Heart left ventricle (tissue), 16 donors: ENCODE data around the gene APRT. TPM values are rescaled to one million over a fixed set of nuclear protein-coding genes. Genes with fewer than 3 reads are reported as not detected.

Experiments used
- ATAC-seq, 4 donors: fragments of 200-7000 bp; cut with Tn5 transposase; one replicate each; pipeline ENCODE4 v1.9.1; 2020 to 2022; ENCODE audit warnings: moderate library complexity in 4 of 4, mild to moderate bottlenecking in 3 of 4, moderate number of reproducible peaks in 1 of 4
- DNase-seq, 5 donors: peaks; one replicate each; pipeline ENCODE4 v3.0.0-alpha.2; 2020
- H3K27ac ChIP-seq, 12 donors: fragments of 200-600 bp; sonication (generic) in 4 of 12; one replicate each; pipeline versions ENCODE4 v1.5.0 to v1.8.0; 2016 to 2022; ENCODE audit warnings: mild to moderate bottlenecking in 2 of 12
- H3K27me3 ChIP-seq, 9 donors: fragments of 200-600 bp; sonication (generic) in 2 of 9; one replicate each; pipeline versions ENCODE4 v1.5.1 to v1.8.0; 2016 to 2022; ENCODE audit warnings: mild to moderate bottlenecking in 3 of 9
- H3K36me3 ChIP-seq, 9 donors: fragments of 200-600 bp; sonication (generic) in 2 of 9; one replicate each; pipeline versions ENCODE4 v1.5.0 to v1.8.0; 2018 to 2022; ENCODE audit warnings: mild to moderate bottlenecking in 2 of 9
- H3K4me1 ChIP-seq, 12 donors: fragments of 200-600 bp; sonication (generic) in 4 of 12; one replicate each; pipeline versions ENCODE4 v1.5.0 to v1.8.0; 2016 to 2022; ENCODE audit warnings: mild to moderate bottlenecking in 3 of 12
- H3K4me3 ChIP-seq, 12 donors: fragments of 200-600 bp; sonication (generic) in 4 of 12; one replicate each; pipeline versions ENCODE4 v1.5.0 to v1.8.0; 2017 to 2022; ENCODE audit warnings: mild to moderate bottlenecking in 9 of 12, moderate library complexity in 4 of 12
- H3K9me3 ChIP-seq, 12 donors: fragments of 200-600 bp; sonication (generic) in 4 of 12; one replicate each; pipeline versions ENCODE4 v1.5.0 to v1.8.0; 2016 to 2022; ENCODE audit warnings: mild to moderate bottlenecking in 1 of 12
- POLR2A ChIP-seq, 2 donors: fragments of 450-650 bp; IDR thresholded peaks; one replicate each; pipeline ENCODE4 v1.6.1; 2017; ENCODE audit warnings: antibody characterized with exemption in 2 of 2, mild to moderate bottlenecking in 2 of 2, moderate library complexity in 2 of 2
- WGBS, 4 donors: extraction: QIAGEN DNeasy Blood & Tissue Kit in 2 of 4; methylation state at CpG; one replicate each; pipeline versions ENCODE4 v1.1.5 to v1.1.7; 2013 to 2018; 5-methylcytosine and 5-hydroxymethylcytosine counted together
- intact Hi-C, 10 donors: fragments of 100-400 bp; cut with DNase I; formaldehyde crosslinking; loops; one replicate each; pipeline versions ENCODE4 v1.11.1 to v1.14.2; 2022
- polyA plus RNA-seq, 2 donors: library from polyadenylated mRNA; stranded (reverse); fragments of 200-250 nt; gene quantifications; one replicate each; pipeline ENCODE4 v1.2.3, GENCODE V29; 2013
- total RNA-seq, 9 donors: library from RNA; depleted of rRNA in 2 of 9; stranded (reverse); fragments of >200 nt in 2 of 9; fragmentation: NEBNext Ultra II Directional in 3 of 9; extraction: Animal tissue kit (Norgen Biotek cat#: 25700) in 3 of 9; gene quantifications; one replicate each; pipeline versions ENCODE4 v1.1.0 to v1.2.4, GENCODE V29; 2016 to 2023
- TF ChIP-seq, protein P1 (sequence below), 12 donors: fragments of 200-600 bp; sonication (generic) in 4 of 12; IDR thresholded peaks; one replicate each; pipeline versions ENCODE4 v1.5.0 to v1.8.0; 2018 to 2022; ENCODE audit warnings: antibody characterized with exemption in 12 of 12, mild to moderate bottlenecking in 5 of 12
- donor health status: ischemic (EF 13 %, LVEDD 7.1; RV severe dilation, severe dysfunction).
- donor health status: healthy with polysubstance abuse.
- donor health status: DM: no; HTN: yes; CAD: no.
- donor health status: DM: no; HTN: no; CAD: no.
- donor health status: ischemic (EF 25% LVEDD 6.9; RV normal size, moderate dysfunction).
- donor health status: ischemic (EF 25% LVEDD 5.7; RV mildly dilated, moderate dysfunction).
- donor health status: healthy.
- donor health status: DM: yes; HTN: yes; CAD: no.
- donor health status: ischemic (EF 35%, LVEDD 5.7; RV mildly dilated, moderate dysfunction).
- donor health status: nonischemic (EF 11% LVEDD 7.7; RV severe dilation, severe dysfunction).
- donor health status: DM: yes; HTN: yes; CAD: no.
- donor health status: PGD.
- donor health status: ischemic (EF 29% LVEDD 5.4; RV normal size, mild dysfunction).
- donor health status: nonischemic (EF 23%, LVEDD 6.1; RV moderate dilation, normal function).

Gene APRT
- total and polyA plus RNA-seq, 11 donors, result 26.6 to 129 (median 45.9) TPM

DNA sequence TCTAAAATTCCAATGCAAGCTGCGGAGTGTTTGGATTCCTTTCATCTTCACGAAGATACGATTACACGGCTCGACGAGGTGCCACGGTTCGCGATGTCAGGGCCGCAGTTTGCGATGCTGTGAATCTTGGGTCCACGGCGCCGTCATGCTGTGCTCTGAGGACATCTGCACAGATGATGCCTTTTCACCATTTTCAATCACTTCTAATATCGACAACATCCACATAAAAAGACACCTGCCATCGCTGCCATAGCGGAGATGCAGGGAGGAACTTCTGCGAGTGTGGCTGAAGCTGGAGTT lies 6.8 kb upstream of the APRT start:
- no peak overlapping the region for H3K27ac ChIP-seq
- no peaks in the 10 kb centered on the region for H3K9me3 ChIP-seq
- H3K4me1 ChIP-seq, result peaks cover 0 to 2% (median 0%) of the 10 kb centered on the region in 12 donors
- intact Hi-C loops, result loop anchor here in 8 of 10 donors (5.0 to 10.0 kb wide), 8 partner anchors 46 to 396 kb away; partner anchors contain the start of genes ACSF3 (in 3 of the 8), PABPN1L (in 1 of the 8) and ZNF778 (in 1 of the 8)
- H3K4me3 ChIP-seq, result no peak overlapping the region
- peaks cover 0 to 28% (median 6%) of the 10 kb centered on the region in 9 donors for H3K36me3 ChIP-seq
- DNase-seq (no peak), ATAC-seq (no peak)
- H3K27me3 ChIP-seq, result no peaks in the 10 kb centered on the region
- TF ChIP-seq, protein P1, sequence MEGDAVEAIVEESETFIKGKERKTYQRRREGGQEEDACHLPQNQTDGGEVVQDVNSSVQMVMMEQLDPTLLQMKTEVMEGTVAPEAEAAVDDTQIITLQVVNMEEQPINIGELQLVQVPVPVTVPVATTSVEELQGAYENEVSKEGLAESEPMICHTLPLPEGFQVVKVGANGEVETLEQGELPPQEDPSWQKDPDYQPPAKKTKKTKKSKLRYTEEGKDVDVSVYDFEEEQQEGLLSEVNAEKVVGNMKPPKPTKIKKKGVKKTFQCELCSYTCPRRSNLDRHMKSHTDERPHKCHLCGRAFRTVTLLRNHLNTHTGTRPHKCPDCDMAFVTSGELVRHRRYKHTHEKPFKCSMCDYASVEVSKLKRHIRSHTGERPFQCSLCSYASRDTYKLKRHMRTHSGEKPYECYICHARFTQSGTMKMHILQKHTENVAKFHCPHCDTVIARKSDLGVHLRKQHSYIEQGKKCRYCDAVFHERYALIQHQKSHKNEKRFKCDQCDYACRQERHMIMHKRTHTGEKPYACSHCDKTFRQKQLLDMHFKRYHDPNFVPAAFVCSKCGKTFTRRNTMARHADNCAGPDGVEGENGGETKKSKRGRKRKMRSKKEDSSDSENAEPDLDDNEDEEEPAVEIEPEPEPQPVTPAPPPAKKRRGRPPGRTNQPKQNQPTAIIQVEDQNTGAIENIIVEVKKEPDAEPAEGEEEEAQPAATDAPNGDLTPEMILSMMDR (IDR thresholded peaks at IDR 0.05), result no peak
- no peak for TF ChIP-seq POLR2A (IDR thresholded peaks at IDR 0.05)
- WGBS, 4 donors, result 89 to 92% (median 91%) methylated on average over 18 of the region's 18 CpGs

DNA sequence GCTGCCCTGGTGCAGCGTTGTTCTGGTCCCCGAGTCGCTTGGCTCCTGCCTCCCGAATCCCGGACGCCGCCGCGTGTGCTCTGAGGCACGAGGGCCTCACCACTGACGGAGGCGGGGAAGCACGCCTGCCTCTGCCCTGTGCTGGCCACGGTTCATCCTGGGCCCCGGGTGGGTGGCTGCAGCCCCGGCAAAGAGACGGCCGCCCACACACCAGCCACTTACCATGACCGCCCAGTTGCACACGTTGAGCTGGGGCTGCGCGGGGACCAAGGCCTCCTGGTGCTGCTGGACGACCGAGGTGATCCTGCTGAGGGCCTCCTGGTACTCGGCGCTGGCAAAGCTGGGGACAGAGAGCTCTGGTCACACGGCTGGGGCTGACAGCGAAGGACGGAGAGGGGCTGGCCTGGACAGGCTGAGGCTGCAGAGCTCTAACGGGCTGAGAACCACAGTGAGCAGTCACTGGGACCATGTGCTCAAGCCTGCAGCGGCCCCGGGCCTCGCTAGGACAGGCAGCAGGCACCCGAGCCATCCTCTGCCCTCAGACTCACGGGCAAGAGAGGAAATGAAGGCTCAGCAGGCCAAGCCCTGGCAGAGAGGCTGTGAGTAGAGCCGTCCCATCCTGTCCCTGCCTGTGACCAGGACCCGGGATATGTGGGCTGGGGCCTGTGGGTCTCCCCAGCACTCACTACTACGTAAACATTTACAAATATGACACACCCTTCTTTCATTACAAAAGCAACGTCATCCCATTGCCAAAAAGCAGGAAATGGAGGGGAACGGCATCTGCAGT lies 6.3 kb upstream of the APRT start:
- ATAC-seq (no peak), DNase-seq (no peak)
- no peak for TF ChIP-seq POLR2A (IDR thresholded peaks at IDR 0.05)
- TF ChIP-seq, protein P1 (IDR thresholded peaks at IDR 0.05), result no peak
- no peaks in the 10 kb centered on the region for H3K9me3 ChIP-seq
- peaks cover 0 to 7% (median 2%) of the 10 kb centered on the region in 12 donors for H3K4me1 ChIP-seq
- H3K36me3 ChIP-seq, result peaks cover 0 to 26% (median 6%) of the 10 kb centered on the region in 9 donors
- H3K4me3 ChIP-seq, result no peak overlapping the region
- H3K27ac ChIP-seq, result no peak overlapping the region
- 89 to 92% (median 90%) methylated on average over 30 to 40 of the region's 40 CpGs for WGBS, 4 donors
- no peaks in the 10 kb centered on the region for H3K27me3 ChIP-seq
- intact Hi-C loops, result loop anchor here in 8 of 10 donors (5.0 to 10.0 kb wide), 8 partner anchors 47 to 397 kb away; partner anchors contain the start of genes ACSF3 (in 3 of the 8), PABPN1L (in 1 of the 8) and ZNF778 (in 1 of the 8)

DNA sequence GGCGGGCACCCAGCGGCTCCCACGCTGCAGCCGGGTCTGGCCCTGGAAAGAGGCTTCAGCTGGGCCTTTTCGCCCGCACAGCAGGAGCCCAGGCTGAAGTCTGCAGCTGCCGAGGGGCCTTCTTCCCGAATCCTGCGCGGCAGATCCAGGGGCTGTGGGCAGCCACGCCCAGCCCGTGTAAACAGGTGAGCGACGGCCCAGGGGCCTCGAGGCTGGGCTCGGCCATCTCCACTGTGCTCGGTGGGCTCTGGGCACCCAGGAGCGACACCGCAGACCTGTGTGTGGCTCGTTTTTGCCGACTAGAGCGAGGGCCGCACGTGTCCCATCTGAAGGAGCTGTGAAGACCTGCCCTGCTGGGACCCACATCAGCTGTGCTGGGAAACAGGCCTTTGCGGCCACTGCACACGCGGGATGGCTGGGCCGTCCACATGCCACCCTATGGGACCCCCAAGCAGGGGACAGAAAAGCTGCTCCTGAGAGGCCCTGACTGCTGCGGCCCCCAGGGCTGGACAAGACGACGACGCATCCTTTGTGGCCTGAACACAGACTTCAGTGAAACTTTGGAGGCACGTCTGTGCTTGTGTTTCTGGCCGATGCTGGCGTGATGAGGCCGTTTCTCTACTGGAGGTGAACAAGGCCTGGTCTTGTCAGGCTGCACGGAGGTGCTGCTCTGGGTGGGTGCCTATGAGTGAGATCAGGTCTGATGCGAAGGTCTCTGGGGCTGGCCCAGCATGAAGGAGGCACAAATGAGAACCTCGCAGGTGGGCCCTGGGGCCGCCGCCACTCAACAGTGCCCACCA lies 5.2 kb upstream of the APRT start:
- intact Hi-C loops, result loop anchor here in 8 of 10 donors (5.0 to 10.0 kb wide), 8 partner anchors 48 to 398 kb away; partner anchors contain the start of genes ACSF3 (in 3 of the 8), PABPN1L (in 1 of the 8) and ZNF778 (in 1 of the 8)
- 88 to 95% (median 92%) methylated on average over 26 to 41 of the region's 41 CpGs for WGBS, 4 donors
- Histone ChIP-seq H3K27ac (no peak overlapping the region), H3K36me3 (peaks cover 0 to 16% (median under 1%) of the 10 kb centered on the region in 9 donors), H3K9me3 (no peaks in the 10 kb centered on the region), H3K4me3 (no peak overlapping the region), H3K27me3 (no peaks in the 10 kb centered on the region), H3K4me1 (peaks cover 0 to 16% (median 9%) of the 10 kb centered on the region in 12 donors)
- DNase-seq, result no peak
- no peak for TF ChIP-seq POLR2A (IDR thresholded peaks at IDR 0.05)
- TF ChIP-seq, protein P1 (IDR thresholded peaks at IDR 0.05), result no peak
- ATAC-seq, result no peak
